Endothelial cell of umbilical vein (primary cell): ENCODE data around the gene MPP3. TPM values are rescaled to one million over a fixed set of nuclear protein-coding genes. Genes with fewer than 3 reads are reported as not detected.

Experiments
- BruUV-seq: library from RNA; stranded (reverse); fragments of 400-500 nt; replicated peaks from 2 replicates; lab custom pipeline; 2021; lab: Mats Ljungman, UMichigan
- CTCF ChIA-PET: fragments of 300-600, 350-600 bp; sonication (Branson Sonifier 250); formaldehyde crosslinking; loops from one replicate; lab custom pipeline; 2021; ENCODE audit warnings: antibody characterized with exemption, inconsistent platforms; lab: Charles Lee
- POLR2A ChIA-PET: fragments of 300-600, 350-600 bp; sonication (Branson Sonifier 250); formaldehyde crosslinking; loops from one replicate; lab custom pipeline; 2021; ENCODE audit warnings: antibody characterized with exemption, inconsistent platforms; lab: Charles Lee
- DNase-seq: peaks from one replicate; pipeline ENCODE4 v3.0.0-alpha.2; 2011; ENCODE audit warnings: low read depth, low spot score
- FAIRE-seq: peaks from 2 replicates; lab custom pipeline; 2011; peaks lifted over from hg19 to GRCh38; lab: Jason Lieb, UNC
- H2AFZ ChIP-seq: 2 replicates; pipeline ENCODE4 v1.6.0; 2012; ENCODE audit warnings: low read depth, low read length, control low read depth, inconsistent platforms
- H3K27ac ChIP-seq: 2 replicates; pipeline ENCODE4 v1.5.1; 2011; ENCODE audit warnings: low read depth, mild to moderate bottlenecking, control low read depth, low read length, moderate library complexity; ENCODE audit not compliant: insufficient read depth
- H3K27me3 ChIP-seq, 2 experiments: 2 replicates each; pipeline versions ENCODE4 v1.6.0 to v1.6.1; 2011; ENCODE audit warnings: low read length in 2 of 2, mixed read lengths in 1 of 2; ENCODE audit not compliant: control insufficient read depth in 2 of 2, insufficient read depth in 2 of 2
- H3K36me3 ChIP-seq, 2 experiments: 2 replicates in 1 of 2; 3 replicates in 1 of 2; pipeline ENCODE4 v1.5.1; 2011; ENCODE audit warnings: low read length in 2 of 2, mild to moderate bottlenecking in 1 of 2, moderate library complexity in 1 of 2; ENCODE audit not compliant: control insufficient read depth in 2 of 2, insufficient read depth in 2 of 2; ENCODE audit errors: extremely low read depth in 1 of 2
- H3K4me1 ChIP-seq: 3 replicates; pipeline ENCODE4 v1.5.1; 2011; ENCODE audit warnings: mild to moderate bottlenecking, low read length; ENCODE audit not compliant: control insufficient read depth, insufficient read depth; ENCODE audit errors: extremely low read depth
- H3K4me2 ChIP-seq: 2 replicates; pipeline ENCODE4 v1.6.1; 2011; ENCODE audit warnings: low read length, control low read depth, mixed read lengths; ENCODE audit not compliant: insufficient read depth
- H3K4me3 ChIP-seq, 3 experiments: fragments of 200-600 bp in 1 of 3; sonication (generic), shearing (Covaris generic) in 1 of 3; replicated peaks in 1 of 3; 2 replicates each; pipeline ENCODE4 v1.5.1; 2011 to 2016; ENCODE audit warnings: control low read depth in 3 of 3, low read length in 3 of 3, mild to moderate bottlenecking in 2 of 3, inconsistent platforms in 1 of 3, low read depth in 1 of 3, moderate library complexity in 1 of 3; ENCODE audit not compliant: insufficient read depth in 1 of 3
- H3K79me2 ChIP-seq: 2 replicates; pipeline ENCODE4 v1.6.0; 2012; ENCODE audit warnings: low read length, inconsistent platforms; ENCODE audit not compliant: control insufficient read depth, insufficient read depth
- H3K9ac ChIP-seq: replicated peaks from 2 replicates; pipeline ENCODE3; 2011; ENCODE audit warnings: low read length, control low read depth; ENCODE audit not compliant: insufficient read depth; ENCODE audit errors: extremely low read depth
- H3K9me1 ChIP-seq: replicated peaks from 3 replicates; pipeline ENCODE4 v1.6.0; 2011; ENCODE audit warnings: mild to moderate bottlenecking, low read length; ENCODE audit not compliant: control insufficient read depth, insufficient read depth; ENCODE audit errors: extremely low read depth
- H3K9me3 ChIP-seq: replicated peaks from 2 replicates; pipeline ENCODE4 v1.5.1; 2012; ENCODE audit warnings: low read length, inconsistent platforms; ENCODE audit not compliant: control insufficient read depth, insufficient read depth
- H4K20me1 ChIP-seq: replicated peaks from 2 replicates; pipeline ENCODE3; 2011; ENCODE audit warnings: mild to moderate bottlenecking, low read length; ENCODE audit not compliant: control insufficient read depth, insufficient read depth; ENCODE audit errors: extremely low read depth
- EZH2 ChIP-seq: IDR thresholded peaks from 2 replicates; pipeline ENCODE4 v1.6.1; 2012; ENCODE audit warnings: borderline replicate concordance, low read depth, mild to moderate bottlenecking, moderate library complexity, low read length, inconsistent platforms; ENCODE audit not compliant: severe bottlenecking
- FOS ChIP-seq: IDR thresholded peaks from 2 replicates; pipeline ENCODE4 v1.6.1; 2011; ENCODE audit warnings: mild to moderate bottlenecking, low read length, moderate library complexity, borderline replicate concordance; ENCODE audit not compliant: insufficient read depth
- GATA2 ChIP-seq: IDR thresholded peaks from 2 replicates; pipeline ENCODE4 v1.7.0; 2011; ENCODE audit warnings: low read depth, mild to moderate bottlenecking, moderate library complexity, mixed read lengths, low read length; ENCODE audit not compliant: insufficient read length, insufficient read depth
- JUN ChIP-seq: IDR thresholded peaks from 2 replicates; pipeline ENCODE4 v1.6.1; 2011; ENCODE audit warnings: borderline replicate concordance, low read depth; ENCODE audit not compliant: insufficient read length, insufficient read depth
- MYC ChIP-seq: IDR thresholded peaks from one replicate; pipeline ENCODE4 v1.6.1; 2011; ENCODE audit warnings: mild to moderate bottlenecking, low read depth, low read length
- POLR2A ChIP-seq: IDR thresholded peaks from 2 replicates; pipeline ENCODE4 v1.6.1; 2012; ENCODE audit warnings: low read depth, mild to moderate bottlenecking, control low read depth, low read length
- POLR2AphosphoS5 ChIP-seq: IDR thresholded peaks from 2 replicates; pipeline ENCODE4 v1.6.1; 2012; ENCODE audit warnings: low read depth, mild to moderate bottlenecking, control low read depth, low read length, moderate library complexity; ENCODE audit not compliant: insufficient read depth
- dilution Hi-C: fragments of 300-500 bp; cut with MboI; formaldehyde crosslinking; loops from one replicate; pipeline ENCODE4 v1.15.0; 2019; ENCODE audit warnings: low sequenced_read_pairs; ENCODE audit not compliant: extremely low pct_ligation_motif_present
- intact Hi-C: fragments of 100-400 bp; cut with micrococcal nuclease; formaldehyde crosslinking; loops from one replicate; pipeline ENCODE4 v1.10.0; 2022
- polyA plus RNA-seq, 4 experiments: library from polyadenylated mRNA; depleted of rRNA in 3 of 4; stranded (reverse) in 3 of 4; unstranded in 1 of 4; fragments of >200 nt; gene quantifications; 2 replicates each; pipeline versions ENCODE4 v1.2.1 to v1.2.3, GENCODE V29; 2011 to 2012; ENCODE audit warnings: missing spikeins in 1 of 4
- total RNA-seq: library from RNA; stranded (reverse); gene quantifications from 2 replicates; pipeline ENCODE4 v1.2.3, GENCODE V29; 2021
- TF ChIP-seq, protein P1 (sequence below): IDR thresholded peaks from 2 replicates; pipeline ENCODE4 v1.6.1; 2011; ENCODE audit not compliant: insufficient read depth, insufficient read length
- TF ChIP-seq, protein P2 (sequence below), 2 donors: IDR thresholded peaks; 1 replicate in 1 of 2; 2 replicates in 1 of 2; pipeline ENCODE4 v1.5.1; 2011; ENCODE audit warnings: low read length in 2 of 2, mild to moderate bottlenecking in 2 of 2, moderate library complexity in 2 of 2, control low read depth in 1 of 2, inconsistent platforms in 1 of 2, low read depth in 1 of 2; ENCODE audit not compliant: insufficient read depth in 1 of 2; ENCODE audit errors: extremely low read depth in 1 of 2

MPP3 gene
- total and polyA plus RNA-seq, 2 donors (not counting 3 experiments of a cell fraction or from before 2014, with no cell fraction given) = 6.1 to 11.3 TPM

DNA sequence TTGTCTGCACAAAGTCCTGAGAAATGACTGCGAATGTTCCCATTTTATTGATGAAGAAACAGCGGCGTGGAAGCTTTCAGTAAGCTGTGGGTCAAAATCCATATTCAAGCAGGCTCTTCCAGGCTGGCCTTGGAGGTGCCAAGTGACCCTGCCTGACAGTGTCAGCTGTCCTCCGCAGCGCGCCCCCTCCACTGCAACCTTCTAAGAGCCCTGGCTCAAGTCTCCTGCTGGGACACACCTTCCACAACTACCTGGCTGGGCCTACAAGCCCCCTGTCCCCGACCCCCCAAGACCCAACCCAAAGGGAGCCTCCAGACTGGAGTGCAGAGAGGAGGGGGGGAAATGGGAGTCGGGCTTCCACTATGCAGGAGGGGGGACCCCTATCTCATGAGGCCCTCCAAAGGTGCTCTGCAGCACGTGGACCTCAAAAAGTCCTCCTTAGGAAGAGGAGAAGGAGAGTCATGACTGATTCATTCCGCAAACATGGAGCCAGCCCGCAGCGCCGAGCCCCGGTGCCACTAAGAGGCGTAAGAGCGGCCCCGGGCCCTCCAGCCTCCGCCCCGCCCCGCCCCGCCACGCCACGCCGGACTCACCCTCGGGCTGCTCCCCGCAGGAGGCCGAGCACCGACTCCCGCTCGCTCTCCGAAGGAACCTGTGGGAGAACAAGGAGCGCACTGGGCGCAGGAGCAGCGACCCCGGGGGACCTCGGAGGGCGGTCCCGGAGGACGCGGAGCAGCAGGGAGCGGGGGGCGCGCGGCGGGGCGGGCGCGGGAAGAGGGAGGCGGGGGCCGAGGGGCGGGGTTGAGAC is 574 bp downstream of the MPP3 start:
- peak overlapping the region; percentile 46 for H3K9ac ChIP-seq
- no peak for TF ChIP-seq MYC
- TF ChIP-seq FOS = peak; percentile 26
- no peak for TF ChIP-seq JUN
- TF ChIP-seq EZH2 = no peak
- no peaks in the 10 kb centered on the region for H3K9me3 ChIP-seq
- H3K9me1 ChIP-seq = no peaks in the 10 kb centered on the region
- peaks cover 0 to 2% of the 10 kb centered on the region in 2 experiments for H3K36me3 ChIP-seq
- ChIA-PET POLR2A (no interaction called here), CTCF (interaction anchor here (5.8 kb wide), 1 partner anchor 14 kb away, joined by 28 read pairs; the partner anchor contains the start of gene CD300LG)
- BruUV-seq = no TSS peak
- DNase-seq (peak; percentile 48), FAIRE-seq (peak; percentile 48)
- H4K20me1 ChIP-seq = no peaks in the 10 kb centered on the region
- peaks cover 2% of the 10 kb centered on the region for H3K4me1 ChIP-seq
- peak overlapping the region; percentile 43 for H2AFZ ChIP-seq
- peak overlapping the region; percentile 33 to 85 (median 47) for H3K4me3 ChIP-seq
- H3K27ac ChIP-seq = no peak overlapping the region
- no peaks in the 10 kb centered on the region for H3K27me3 ChIP-seq
- no peaks in the 10 kb centered on the region for H3K79me2 ChIP-seq
- H3K4me2 ChIP-seq = peak overlapping the region; percentile 47
- dilution Hi-C loops (no loop called here), intact Hi-C loops (loop anchor here (2.0 kb wide), 1 partner anchor 54 kb away; the partner anchor contains the start of gene DUSP3)

DNA sequence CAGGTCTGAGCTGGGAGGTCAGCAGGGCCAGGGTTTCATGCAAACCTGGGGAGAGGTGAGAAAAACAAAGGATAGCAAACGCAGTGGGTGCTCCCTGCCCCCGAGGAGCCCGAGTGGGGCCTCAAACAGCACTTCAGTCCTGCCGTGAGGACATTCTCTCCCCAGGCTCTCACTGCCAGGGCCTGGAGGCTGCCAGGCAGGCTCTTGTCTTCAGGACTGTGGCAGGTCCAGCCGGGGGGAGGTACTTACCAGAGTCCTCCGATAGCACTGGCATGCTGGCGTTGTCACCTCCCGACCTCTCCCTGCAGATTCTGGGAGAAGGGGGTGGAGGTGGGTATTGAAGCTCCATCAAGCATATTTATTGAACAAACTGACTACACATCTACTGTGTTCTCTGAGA is 1.3 kb downstream of the MPP3 start:
- POLR2A ChIA-PET = no interaction called here
- intact Hi-C loops (loop anchor here (2.0 kb wide), 1 partner anchor 53 kb away; the partner anchor contains the start of gene DUSP3), dilution Hi-C loops (no loop called here)
- Histone ChIP-seq H3K79me2 (no peaks in the 10 kb centered on the region), H3K4me3 (no peak overlapping the region), H2AFZ (no peak overlapping the region), H3K9ac (no peak overlapping the region), H3K9me3 (no peaks in the 10 kb centered on the region), H3K36me3 (peaks cover 0 to 2% of the 10 kb centered on the region in 2 experiments), H3K27ac (no peak overlapping the region), H3K4me2 (no peak overlapping the region), H3K4me1 (peaks cover 2% of the 10 kb centered on the region), H3K27me3 (no peaks in the 10 kb centered on the region), H3K9me1 (no peaks in the 10 kb centered on the region), H4K20me1 (no peaks in the 10 kb centered on the region)
- TF ChIP-seq POLR2A = no peak
- TF ChIP-seq EZH2 = no peak
- TF ChIP-seq MYC = no peak
- TF ChIP-seq, protein P1, sequence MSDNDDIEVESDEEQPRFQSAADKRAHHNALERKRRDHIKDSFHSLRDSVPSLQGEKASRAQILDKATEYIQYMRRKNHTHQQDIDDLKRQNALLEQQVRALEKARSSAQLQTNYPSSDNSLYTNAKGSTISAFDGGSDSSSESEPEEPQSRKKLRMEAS = no peak
- no peak for TF ChIP-seq JUN
- no peak for TF ChIP-seq FOS
- TF ChIP-seq, protein P2, sequence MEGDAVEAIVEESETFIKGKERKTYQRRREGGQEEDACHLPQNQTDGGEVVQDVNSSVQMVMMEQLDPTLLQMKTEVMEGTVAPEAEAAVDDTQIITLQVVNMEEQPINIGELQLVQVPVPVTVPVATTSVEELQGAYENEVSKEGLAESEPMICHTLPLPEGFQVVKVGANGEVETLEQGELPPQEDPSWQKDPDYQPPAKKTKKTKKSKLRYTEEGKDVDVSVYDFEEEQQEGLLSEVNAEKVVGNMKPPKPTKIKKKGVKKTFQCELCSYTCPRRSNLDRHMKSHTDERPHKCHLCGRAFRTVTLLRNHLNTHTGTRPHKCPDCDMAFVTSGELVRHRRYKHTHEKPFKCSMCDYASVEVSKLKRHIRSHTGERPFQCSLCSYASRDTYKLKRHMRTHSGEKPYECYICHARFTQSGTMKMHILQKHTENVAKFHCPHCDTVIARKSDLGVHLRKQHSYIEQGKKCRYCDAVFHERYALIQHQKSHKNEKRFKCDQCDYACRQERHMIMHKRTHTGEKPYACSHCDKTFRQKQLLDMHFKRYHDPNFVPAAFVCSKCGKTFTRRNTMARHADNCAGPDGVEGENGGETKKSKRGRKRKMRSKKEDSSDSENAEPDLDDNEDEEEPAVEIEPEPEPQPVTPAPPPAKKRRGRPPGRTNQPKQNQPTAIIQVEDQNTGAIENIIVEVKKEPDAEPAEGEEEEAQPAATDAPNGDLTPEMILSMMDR (IDR thresholded peaks at IDR 0.05; ENCODE audit: extremely low read depth in 1 of 2, insufficient read depth in 1 of 2, low read depth in 1 of 2, low read length in 2 of 2) = no peak
- no peak for TF ChIP-seq GATA2
- TF ChIP-seq POLR2AphosphoS5 = no peak
- DNase-seq (no peak), FAIRE-seq (no peak)
- BruUV-seq = TSS peak; percentile 23
- CTCF ChIA-PET = interaction anchor here (1.0 to 5.8 kb wide), 2 partner anchors 9 to 15 kb away, joined by 3 to 28 read pairs; partner anchors contain the start of gene CD300LG
